PC-9 (cell line): ENCODE results near the gene PSMB2. TPM values are rescaled to one million over a fixed set of nuclear protein-coding genes. Genes with fewer than 3 reads are reported as not detected.

Experiments used
- BruUV-seq: library from RNA; stranded (reverse); fragments of 400-500 nt; replicated peaks from 2 replicates; lab custom pipeline; 2021; lab: Mats Ljungman, UMichigan
- CTCF ChIA-PET: fragments of 300-600 bp; sonication (Branson Sonifier 250); formaldehyde crosslinking; loops from one replicate; lab custom pipeline; 2022; ENCODE audit warnings: antibody characterized with exemption; lab: Charles Lee
- POLR2A ChIA-PET: fragments of 300-600 bp; sonication (Branson Sonifier 250); formaldehyde crosslinking; loops from one replicate; lab custom pipeline; 2022; ENCODE audit warnings: antibody characterized with exemption; ENCODE audit not compliant: unreplicated experiment; lab: Charles Lee
- DNase-seq, 2 experiments: peaks; one replicate each; pipeline versions ENCODE4 v3.0.0 to v3.0.0-alpha.2; 2015 to 2022; ENCODE audit warnings: mixed read lengths in 1 of 2
- H2AFZ ChIP-seq: fragments of 200-600 bp; sonication (generic); 2 replicates; pipeline ENCODE4 v1.8.1; 2017; ENCODE audit warnings: antibody characterized with exemption
- H3F3A ChIP-seq: fragments of 200-600 bp; sonication (generic); 2 replicates; pipeline ENCODE4 v1.8.1; 2017; ENCODE audit warnings: antibody characterized with exemption, mild to moderate bottlenecking, low read depth; ENCODE audit not compliant: insufficient read depth
- H3K27ac ChIP-seq: fragments of 200-600 bp; sonication (generic); 2 replicates; pipeline ENCODE4 v1.6.1; 2016; ENCODE audit warnings: mixed run types
- H3K27me3 ChIP-seq: fragments of 200-600 bp; sonication (generic); 2 replicates; pipeline ENCODE4 v1.6.1; 2016; ENCODE audit warnings: low read depth, mixed run types; ENCODE audit not compliant: insufficient read depth
- H3K36me3 ChIP-seq: fragments of 200-600 bp; sonication (generic); 2 replicates; pipeline ENCODE4 v1.6.1; 2016; ENCODE audit warnings: low read depth, mixed run types
- H3K4me1 ChIP-seq: fragments of 200-600 bp; sonication (generic); replicated peaks from 2 replicates; pipeline ENCODE4 v1.6.1; 2016; ENCODE audit warnings: mixed run types; ENCODE audit not compliant: insufficient read depth
- H3K4me2 ChIP-seq: fragments of 200-600 bp; sonication (generic); 2 replicates; pipeline ENCODE4 v1.6.1; 2017; ENCODE audit warnings: mixed run types
- H3K4me3 ChIP-seq: fragments of 200-600 bp; sonication (generic); 2 replicates; pipeline ENCODE4 v1.6.1; 2016; ENCODE audit warnings: mixed run types
- H3K79me2 ChIP-seq: fragments of 200-600 bp; sonication (generic); 2 replicates; pipeline ENCODE4 v1.6.1; 2017; ENCODE audit warnings: low read depth, mixed run types
- H3K9me2 ChIP-seq: fragments of 200-600 bp; sonication (generic); 2 replicates; pipeline ENCODE4 v1.8.1; 2017; ENCODE audit warnings: mild to moderate bottlenecking; ENCODE audit not compliant: insufficient read depth
- H3K9me3 ChIP-seq: fragments of 200-600 bp; sonication (generic); 2 replicates; pipeline ENCODE4 v1.8.1; 2016; ENCODE audit warnings: low read depth; ENCODE audit not compliant: insufficient read depth
- H4K20me1 ChIP-seq: fragments of 200-600 bp; sonication (generic); 2 replicates; pipeline ENCODE4 v1.8.1; 2017; ENCODE audit not compliant: insufficient read depth
- CTCF ChIP-seq: fragments of 200-600 bp; sonication (generic); conservative IDR thresholded peaks from 2 replicates; pipeline ENCODE4 v1.6.1; 2017; ENCODE audit warnings: mixed run types, antibody characterized with exemption, mild to moderate bottlenecking, moderate library complexity
- EZH2 ChIP-seq: fragments of 200-600 bp; sonication (generic); IDR thresholded peaks from 2 replicates; pipeline ENCODE4 v1.8.0; 2017; ENCODE audit warnings: antibody characterized with exemption, low read depth
- intact Hi-C: fragments of 100-400 bp; cut with micrococcal nuclease; formaldehyde crosslinking; loops from one replicate; pipeline ENCODE4 v1.10.0; 2022; ENCODE audit not compliant: unreplicated experiment
- total RNA-seq: library from RNA; stranded (reverse); gene quantifications from 2 replicates; pipeline ENCODE4 v1.2.3, GENCODE V29; 2021

PSMB2 gene
- total RNA-seq, 1 experiment from 2014 or later, result 206 TPM

DNA sequence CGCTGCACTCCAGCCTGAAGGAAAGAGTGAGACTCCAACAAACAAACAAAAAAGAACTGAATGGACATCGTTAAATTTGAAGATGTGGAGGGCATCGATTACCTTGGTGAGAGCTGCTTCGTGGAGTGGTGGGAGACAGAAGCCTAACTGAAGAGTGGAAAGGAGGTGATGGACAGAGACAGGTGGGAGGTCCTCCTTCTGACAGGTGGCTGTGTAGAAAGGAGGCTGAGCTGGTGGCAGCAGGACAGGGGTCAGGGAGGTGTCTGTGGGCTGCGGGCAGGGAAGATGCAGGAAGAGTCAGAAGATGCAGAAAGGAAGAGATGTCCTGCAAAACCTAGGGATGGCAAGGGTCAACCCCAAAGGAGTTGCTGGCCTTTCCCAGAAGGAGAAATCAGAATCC, 46.8 kb upstream of the PSMB2 start:
- no peak overlapping the region for H3K4me2 ChIP-seq
- no peak overlapping the region for H3K27ac ChIP-seq
- H4K20me1 ChIP-seq, result no peaks in the 10 kb centered on the region
- intact Hi-C loops, result no loop called here
- H3K4me1 ChIP-seq, result no peaks in the 10 kb centered on the region
- H3K79me2 ChIP-seq, result no peaks in the 10 kb centered on the region
- ChIA-PET POLR2A (no interaction called here), CTCF (no interaction called here)
- no peak for TF ChIP-seq CTCF
- no peak for TF ChIP-seq EZH2
- BruUV-seq, result no TSS peak
- no peak for DNase-seq
- no peaks in the 10 kb centered on the region for H3K9me3 ChIP-seq
- H3K36me3 ChIP-seq, result no peaks in the 10 kb centered on the region
- H3K4me3 ChIP-seq, result no peak overlapping the region
- peaks cover 97% of the 10 kb centered on the region for H3K27me3 ChIP-seq
- H3K9me2 ChIP-seq, result no peaks in the 10 kb centered on the region
- no peaks in the 10 kb centered on the region for H3F3A ChIP-seq
- H2AFZ ChIP-seq, result no peak overlapping the region

- CTCF ChIA-PET, result no interaction called here
Observed at GRCh38 chr1:35683012-35683411, 41.7 kb upstream of the PSMB2 start.

GRCh38 chr1:35680271-35680670, 38.9 kb upstream of the PSMB2 start:
- H4K20me1 ChIP-seq, result no peaks in the 10 kb centered on the region
- no peaks in the 10 kb centered on the region for H3K9me2 ChIP-seq
- ChIA-PET POLR2A (no interaction called here), CTCF (no interaction called here)
- no peak overlapping the region for H3K4me3 ChIP-seq
- H3K79me2 ChIP-seq, result no peaks in the 10 kb centered on the region
- no peak overlapping the region for H3K4me2 ChIP-seq
- BruUV-seq, result no TSS peak
- intact Hi-C loops, result no loop called here
- H3K4me1 ChIP-seq, result no peaks in the 10 kb centered on the region
- H3K36me3 ChIP-seq, result no peaks in the 10 kb centered on the region
- H3K9me3 ChIP-seq, result no peaks in the 10 kb centered on the region
- TF ChIP-seq CTCF (no peak), EZH2 (no peak)
- no peak for DNase-seq
- no peak overlapping the region for H2AFZ ChIP-seq
- no peaks in the 10 kb centered on the region for H3F3A ChIP-seq
- no peak overlapping the region for H3K27ac ChIP-seq
- peaks cover 90% of the 10 kb centered on the region for H3K27me3 ChIP-seq

More at GRCh38 chr1:35683012-35683411, 41.7 kb upstream of the PSMB2 start:
- Histone ChIP-seq H3K27me3 (peaks cover 93% of the 10 kb centered on the region), H2AFZ (no peak overlapping the region), H3K9me3 (no peaks in the 10 kb centered on the region), H3K4me2 (no peak overlapping the region), H3K4me3 (no peak overlapping the region), H3K36me3 (no peaks in the 10 kb centered on the region), H4K20me1 (no peaks in the 10 kb centered on the region), H3F3A (no peaks in the 10 kb centered on the region), H3K27ac (no peak overlapping the region), H3K4me1 (no peaks in the 10 kb centered on the region), H3K79me2 (no peaks in the 10 kb centered on the region), H3K9me2 (no peaks in the 10 kb centered on the region)
- no TSS peak for BruUV-seq
- no peak for TF ChIP-seq CTCF
- TF ChIP-seq EZH2, result no peak
- POLR2A ChIA-PET, result no interaction called here
- DNase-seq, result no peak
- intact Hi-C loops, result no loop called here
